Mesenteric fat pad (tissue), 1 donor: ENCODE data around the gene MAPK9. TPM values are rescaled to one million over a fixed set of nuclear protein-coding genes. Genes with fewer than 3 reads are reported as not detected.

Experiments
- DNase-seq: peaks from one replicate; pipeline ENCODE4 v3.0.0-alpha.2; 2020; ENCODE audit warnings: low spot score
- long read RNA-seq: library from polyadenylated mRNA; unstranded; transcript quantifications from one replicate; pipeline ENCODE4 v2.0.0, GENCODE V29; 2020
- total RNA-seq: library from RNA; stranded (reverse); fragmentation: NEBNext Ultra II Directional; extraction: Animal tissue kit (Norgen Biotek cat#: 25700); gene quantifications from one replicate; pipeline ENCODE4 v1.2.1, GENCODE V29; 2021
- donor health status: DM: yes; HTN: yes; CAD: no.

The MAPK9 gene
- total RNA-seq = 35.0 TPM
- long read RNA-seq, partial matches to known transcripts = 1 of 3 reads
- long read RNA-seq, other reads (novel, unspliced or antisense) = 2 of 3 reads

- peak; percentile 95 for DNase-seq
These were observed at the start of gene MAPK9 for GRCh38 chr5:180291943-180292831. Gene MAPK9, minus strand, starts transcription at chr5:180292083. Its CDS starts 11,522 bp downstream, at chr5:180280561.

GRCh38 chr5:180341595-180341994, 49.7 kb upstream of the MAPK9 start:
- DNase-seq = no peak

GRCh38 chr5:180340856-180341255, 49.0 kb upstream of the MAPK9 start:
- no peak for DNase-seq

GRCh38 chr5:180339583-180340183, 47.8 kb upstream of the MAPK9 start:
- DNase-seq = no peak

GRCh38 chr5:180338001-180338707, 46.3 kb upstream of the MAPK9 start:
- no peak for DNase-seq

- DNase-seq = no peak
These were observed 44.5 kb upstream of the MAPK9 start for GRCh38 chr5:180336234-180337020.

- no peak for DNase-seq
These were observed 43.8 kb upstream of the MAPK9 start for GRCh38 chr5:180335614-180336233.

GRCh38 chr5:180334751-180335613, 43.1 kb upstream of the MAPK9 start:
- DNase-seq = no peak

- no peak for DNase-seq
These were observed 42.3 kb upstream of the MAPK9 start for GRCh38 chr5:180334176-180334575.

GRCh38 chr5:180333661-180334060, 41.8 kb upstream of the MAPK9 start:
- no peak for DNase-seq

GRCh38 chr5:180332861-180333260, 41.0 kb upstream of the MAPK9 start:
- DNase-seq = no peak

GRCh38 chr5:180332051-180332517, 40.2 kb upstream of the MAPK9 start:
- no peak for DNase-seq

GRCh38 chr5:180331647-180331950, 39.7 kb upstream of the MAPK9 start:
- DNase-seq = no peak

GRCh38 chr5:180330810-180331646, 39.1 kb upstream of the MAPK9 start:
- DNase-seq = no peak

GRCh38 chr5:180330270-180330648, 38.4 kb upstream of the MAPK9 start:
- DNase-seq = no peak

- no peak for DNase-seq
These were observed 37.9 kb upstream of the MAPK9 start for GRCh38 chr5:180329606-180330269.

GRCh38 chr5:180329138-180329435, 37.2 kb upstream of the MAPK9 start:
- DNase-seq = no peak
